ENCODE results near the gene CORO6.

DNA sequence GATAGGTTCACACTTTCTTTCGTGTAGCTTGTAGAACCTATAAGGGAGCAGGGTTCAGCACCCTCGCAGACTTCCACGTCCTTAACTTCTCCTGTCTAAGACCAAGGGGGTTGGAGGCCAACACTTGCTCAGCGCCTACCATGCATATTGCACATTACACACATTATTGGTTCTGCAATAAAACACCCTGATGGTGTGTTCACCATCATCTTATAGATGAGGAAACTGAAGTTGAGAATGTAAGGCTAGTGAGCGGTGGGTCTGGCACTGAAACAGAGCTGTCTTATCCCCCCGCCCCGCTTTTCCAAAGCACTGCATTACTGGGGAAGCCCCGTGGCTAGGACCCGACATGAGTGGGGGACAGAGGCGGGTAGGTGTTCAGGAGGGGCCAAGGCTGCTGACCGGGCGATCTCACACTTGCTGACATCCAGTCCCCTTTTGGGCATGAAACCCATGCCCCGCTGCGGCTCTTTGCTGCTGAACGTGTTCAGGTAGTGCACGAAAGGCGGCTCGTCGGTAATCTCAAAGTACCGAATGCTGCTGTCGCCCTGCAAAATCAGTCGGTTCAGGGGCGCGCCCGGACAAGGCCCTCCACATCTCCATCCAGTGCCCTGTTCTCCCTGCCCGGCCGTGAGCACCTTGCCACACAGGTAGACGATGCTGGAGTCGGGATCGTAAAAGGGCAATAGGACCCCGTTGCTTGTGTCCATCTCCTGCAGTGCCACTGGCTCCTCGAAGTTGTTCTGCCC lies 6.2 kb downstream of the CORO6 start:
- TF ChIP-seq, protein P1, sequence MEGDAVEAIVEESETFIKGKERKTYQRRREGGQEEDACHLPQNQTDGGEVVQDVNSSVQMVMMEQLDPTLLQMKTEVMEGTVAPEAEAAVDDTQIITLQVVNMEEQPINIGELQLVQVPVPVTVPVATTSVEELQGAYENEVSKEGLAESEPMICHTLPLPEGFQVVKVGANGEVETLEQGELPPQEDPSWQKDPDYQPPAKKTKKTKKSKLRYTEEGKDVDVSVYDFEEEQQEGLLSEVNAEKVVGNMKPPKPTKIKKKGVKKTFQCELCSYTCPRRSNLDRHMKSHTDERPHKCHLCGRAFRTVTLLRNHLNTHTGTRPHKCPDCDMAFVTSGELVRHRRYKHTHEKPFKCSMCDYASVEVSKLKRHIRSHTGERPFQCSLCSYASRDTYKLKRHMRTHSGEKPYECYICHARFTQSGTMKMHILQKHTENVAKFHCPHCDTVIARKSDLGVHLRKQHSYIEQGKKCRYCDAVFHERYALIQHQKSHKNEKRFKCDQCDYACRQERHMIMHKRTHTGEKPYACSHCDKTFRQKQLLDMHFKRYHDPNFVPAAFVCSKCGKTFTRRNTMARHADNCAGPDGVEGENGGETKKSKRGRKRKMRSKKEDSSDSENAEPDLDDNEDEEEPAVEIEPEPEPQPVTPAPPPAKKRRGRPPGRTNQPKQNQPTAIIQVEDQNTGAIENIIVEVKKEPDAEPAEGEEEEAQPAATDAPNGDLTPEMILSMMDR (IDR thresholded peaks at IDR 0.05; ENCODE audit: low read length), result no peak
- TF ChIP-seq EZH2 (optimal IDR thresholded peaks at IDR 0.05; ENCODE audit: low read depth, low read length) (no peak), EZH2phosphoT487 (IDR thresholded peaks at IDR 0.05; ENCODE audit: low read length) (no peak)
